T-helper 1 cell (primary cell): ENCODE measurements around the gene TSHZ2.
"Not testable (repeated sequence)": the region's sequence is repeated elsewhere in the genome, so short reads cannot be mapped to it uniquely, and the experiment has no call there.

Experiments used
- DNase-seq, 5 donors: peaks; one replicate each; pipeline ENCODE4 v3.0.0-alpha.2; 2012 to 2020

The TSHZ2 gene

GRCh38 chr20:53296451-53297153 is 324.4 kb downstream of the TSHZ2 start:
- DNase-seq: no peak

GRCh38 chr20:53297154-53297529 is 325.0 kb downstream of the TSHZ2 start:
- no peak for DNase-seq

- no peak for DNase-seq
Observed at GRCh38 chr20:53298260-53298659, 326.1 kb downstream of the TSHZ2 start.

- no peak for DNase-seq
Observed at GRCh38 chr20:53298911-53299310, 326.8 kb downstream of the TSHZ2 start.

- DNase-seq: no peak
Observed at GRCh38 chr20:53299831-53300230, 327.7 kb downstream of the TSHZ2 start.

- DNase-seq: no peak
Observed at GRCh38 chr20:53301869-53302268, 329.7 kb downstream of the TSHZ2 start.

- no peak for DNase-seq
Observed at GRCh38 chr20:53302695-53303412, 330.7 kb downstream of the TSHZ2 start.

GRCh38 chr20:53303413-53303760 is 331.2 kb downstream of the TSHZ2 start:
- DNase-seq: no peak

- no peak for DNase-seq
Observed at GRCh38 chr20:53304146-53304545, 332.0 kb downstream of the TSHZ2 start.

- no peak for DNase-seq
Observed at GRCh38 chr20:53306192-53306805, 334.1 kb downstream of the TSHZ2 start.

- DNase-seq: no peak
Observed at GRCh38 chr20:53307964-53308597, 335.9 kb downstream of the TSHZ2 start.

GRCh38 chr20:53309515-53309914 is 337.4 kb downstream of the TSHZ2 start:
- no peak for DNase-seq

GRCh38 chr20:53312957-53313356 is 340.8 kb downstream of the TSHZ2 start:
- no peak for DNase-seq

- DNase-seq: no peak
Observed at GRCh38 chr20:53316206-53316937, 344.2 kb downstream of the TSHZ2 start.

GRCh38 chr20:53319200-53319599 is 347.0 kb downstream of the TSHZ2 start:
- no peak for DNase-seq

GRCh38 chr20:53319716-53320115 is 347.6 kb downstream of the TSHZ2 start:
- DNase-seq: no peak

GRCh38 chr20:53320701-53321100 is 348.5 kb downstream of the TSHZ2 start:
- DNase-seq: no peak

- no peak for DNase-seq
Observed at GRCh38 chr20:53321596-53321995, 349.4 kb downstream of the TSHZ2 start.

- DNase-seq: peak in 1 of 5 donors; percentile 42
Observed at GRCh38 chr20:53322651-53323050, 350.5 kb downstream of the TSHZ2 start.

GRCh38 chr20:53323460-53323859 is 351.3 kb downstream of the TSHZ2 start:
- DNase-seq: not testable (repeated sequence)

- DNase-seq: no peak
Observed at GRCh38 chr20:53324816-53325215, 352.7 kb downstream of the TSHZ2 start.

- no peak for DNase-seq
Observed at GRCh38 chr20:53328961-53329360, 356.8 kb downstream of the TSHZ2 start.

GRCh38 chr20:53329781-53330180 is 357.6 kb downstream of the TSHZ2 start:
- no peak for DNase-seq
